GM21737 (cell line): Measurements from ENCODE around the gene NOP56.

Experiments
- ATAC-seq: cut with Tn5 transposase; IDR thresholded peaks from one replicate; pipeline ENCODE4 v1.9.1; 2021; ENCODE audit warnings: mild to moderate bottlenecking, moderate library complexity; ENCODE audit not compliant: unreplicated experiment

The NOP56 gene

DNA sequence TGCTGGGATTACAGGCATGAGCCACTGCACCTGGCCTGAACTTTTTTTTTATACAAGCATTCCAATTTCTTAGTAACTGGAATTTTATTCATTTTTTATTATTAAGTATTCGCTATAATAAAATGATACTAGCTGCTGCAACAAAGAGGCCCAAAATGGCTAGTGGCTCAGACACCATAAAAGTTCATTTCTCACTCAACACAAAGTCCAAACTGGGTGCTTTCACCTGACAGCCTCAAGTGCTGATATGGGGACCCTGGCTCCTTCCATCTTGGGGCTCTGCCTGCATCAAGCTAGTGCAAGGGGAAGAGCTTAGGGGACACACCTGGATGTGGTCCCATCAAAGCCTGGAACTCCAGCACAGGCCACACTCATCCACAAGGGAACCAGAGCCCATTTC lies 12.2 kb upstream of the NOP56 start:
- no peak for ATAC-seq

DNA sequence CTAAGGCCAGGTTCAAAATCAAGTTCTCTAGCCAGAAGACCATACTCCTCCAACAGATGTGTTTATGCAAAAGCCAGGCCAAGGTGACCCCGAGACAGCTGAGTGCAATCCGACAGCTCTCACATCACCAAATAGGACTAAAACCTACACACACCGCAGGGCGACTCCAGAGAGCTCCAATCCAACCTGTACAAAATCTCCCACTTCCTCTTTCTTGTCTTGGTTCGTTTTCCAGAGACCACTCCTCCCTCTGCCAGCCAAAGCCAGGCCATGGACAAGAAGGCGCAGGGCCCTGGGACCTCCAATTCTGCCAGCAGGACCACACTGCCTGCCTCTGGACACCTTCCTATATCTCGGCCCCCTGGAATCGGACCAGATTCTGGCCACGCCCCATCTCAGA lies 11.5 kb upstream of the NOP56 start:
- no peak for ATAC-seq

DNA sequence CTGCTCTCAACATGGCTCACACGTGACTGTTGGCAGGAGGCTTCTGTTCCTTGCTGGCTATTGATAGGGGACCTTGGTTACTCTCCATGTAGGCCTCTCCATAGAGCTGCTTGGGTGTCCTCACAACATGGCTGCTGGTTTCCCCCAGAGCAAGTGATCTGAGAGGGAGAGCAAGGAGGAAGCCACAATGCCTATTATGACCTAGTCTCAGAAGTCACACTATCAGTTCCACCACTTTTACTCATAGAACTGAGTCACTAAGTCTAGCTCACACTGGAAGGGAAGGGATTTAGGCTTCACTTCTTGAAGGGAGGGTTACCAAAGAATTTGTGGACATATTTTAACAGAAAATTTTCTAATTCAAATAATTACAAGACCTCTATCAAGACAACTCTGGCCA lies 8.7 kb upstream of the NOP56 start:
- no peak for ATAC-seq

DNA sequence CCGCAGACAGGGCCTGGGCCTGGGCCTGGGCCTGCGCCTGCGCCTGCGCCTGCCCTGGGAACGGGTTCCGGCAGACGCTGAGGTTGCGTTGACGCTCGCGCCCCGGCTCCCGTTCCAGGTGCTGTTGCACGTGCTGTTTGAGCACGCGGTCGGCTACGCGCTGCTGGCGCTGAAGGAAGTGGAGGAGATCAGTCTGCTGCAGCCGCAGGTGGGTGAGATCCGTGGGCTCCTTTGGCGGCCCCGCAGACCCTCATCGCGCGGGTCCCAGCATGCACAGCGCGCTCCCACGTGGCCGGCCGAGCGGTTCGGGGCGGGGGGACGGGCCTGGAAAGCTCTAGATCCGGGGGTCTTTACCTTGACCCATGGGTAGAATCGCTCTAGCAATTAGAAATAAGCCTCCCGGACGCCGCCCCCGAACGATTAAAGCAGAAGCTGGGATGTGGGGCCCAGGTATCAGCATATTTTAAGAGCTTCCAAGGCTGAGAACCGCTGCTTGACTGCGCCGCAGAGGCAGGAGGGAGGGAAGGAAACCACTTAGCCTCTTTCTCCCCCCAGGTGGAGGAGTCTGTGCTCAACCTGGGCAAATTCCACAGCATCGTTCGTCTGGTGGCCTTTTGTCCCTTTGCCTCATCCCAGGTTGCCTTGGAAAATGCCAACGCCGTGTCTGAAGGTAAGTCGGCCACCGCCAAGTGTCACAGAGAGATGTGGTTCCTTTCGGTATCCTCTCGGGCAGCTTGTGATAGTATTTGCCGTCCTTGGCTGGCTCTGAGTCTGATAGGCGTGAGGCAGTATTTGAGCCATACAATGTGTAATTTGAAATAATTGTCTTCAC lies 508 bp downstream of the NOP56 start:
- ATAC-seq: peak; percentile 20

DNA sequence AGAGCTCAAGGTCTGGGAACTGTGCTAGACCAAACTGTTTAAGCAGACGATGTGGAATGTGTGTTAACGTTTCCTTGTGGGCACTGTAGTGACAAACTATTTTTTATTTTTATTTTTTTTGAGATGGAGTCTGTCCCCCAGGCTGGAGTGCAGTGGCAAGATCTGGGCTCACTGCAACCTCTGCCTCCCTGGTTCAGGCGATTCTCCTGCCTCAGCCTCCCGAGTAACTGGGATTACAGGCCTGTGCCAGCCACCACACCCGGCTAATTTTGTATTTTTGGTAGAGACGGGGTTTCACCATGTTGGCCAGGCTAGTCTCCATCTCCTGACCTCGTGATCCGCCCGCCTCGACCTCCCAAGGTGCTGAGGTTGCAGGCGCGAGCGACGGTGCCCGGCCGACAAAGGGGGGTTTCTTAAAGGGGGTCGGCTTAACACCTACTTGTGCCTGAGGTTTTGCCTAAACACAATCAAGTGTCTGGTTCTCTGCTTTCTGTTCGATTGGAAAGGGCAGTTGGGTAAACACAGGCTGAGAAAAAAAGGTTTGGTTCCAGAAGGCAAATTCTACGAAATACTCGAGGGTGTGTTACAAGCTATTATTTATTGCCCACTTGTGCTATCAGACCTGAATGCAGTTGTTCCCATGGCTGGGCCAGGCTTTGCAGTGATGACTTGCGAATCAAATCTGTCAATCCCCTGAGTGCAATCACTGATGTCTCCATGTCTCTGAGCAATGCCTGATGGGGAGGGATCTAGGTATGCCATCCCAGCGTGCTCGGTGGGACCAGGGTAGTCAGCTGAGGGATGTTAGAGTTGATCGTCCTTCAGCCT lies 1.3 kb downstream of the NOP56 start:
- ATAC-seq: no peak

DNA sequence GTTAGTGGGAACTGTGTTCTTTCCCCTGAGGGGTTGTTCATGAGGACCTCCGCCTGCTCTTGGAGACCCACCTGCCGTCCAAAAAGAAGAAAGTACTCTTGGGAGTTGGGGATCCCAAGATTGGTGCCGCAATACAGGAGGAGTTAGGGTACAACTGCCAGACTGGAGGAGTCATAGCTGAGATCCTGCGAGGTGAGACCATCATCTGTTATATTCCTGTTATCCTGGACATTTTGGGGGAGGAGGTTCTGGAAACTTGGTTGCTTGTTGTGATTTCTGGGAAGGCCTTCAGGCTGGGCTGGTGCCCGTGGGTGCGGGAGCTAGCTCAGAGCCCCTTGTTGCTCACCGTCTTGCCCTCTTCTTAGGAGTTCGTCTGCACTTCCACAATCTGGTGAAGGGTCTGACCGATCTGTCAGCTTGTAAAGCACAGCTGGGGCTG lies 2.0 kb downstream of the NOP56 start:
- no peak for ATAC-seq

DNA sequence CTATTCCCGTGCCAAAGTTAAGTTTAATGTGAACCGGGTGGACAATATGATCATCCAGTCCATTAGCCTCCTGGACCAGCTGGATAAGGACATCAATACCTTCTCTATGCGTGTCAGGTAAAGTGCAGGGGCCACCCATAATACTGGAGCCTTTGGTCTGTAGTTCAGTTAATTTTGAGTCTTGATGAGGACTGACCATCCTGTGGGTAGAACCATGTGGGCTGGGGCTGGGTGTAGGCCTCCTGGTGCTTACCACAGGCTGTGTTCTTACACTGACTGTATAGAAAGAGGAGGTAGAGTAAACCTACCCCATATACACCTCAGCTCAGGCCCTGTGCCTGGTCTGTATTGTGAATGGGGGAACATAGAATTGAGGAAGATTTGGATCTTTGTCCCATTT lies 2.4 kb downstream of the NOP56 start:
- no peak for ATAC-seq

DNA sequence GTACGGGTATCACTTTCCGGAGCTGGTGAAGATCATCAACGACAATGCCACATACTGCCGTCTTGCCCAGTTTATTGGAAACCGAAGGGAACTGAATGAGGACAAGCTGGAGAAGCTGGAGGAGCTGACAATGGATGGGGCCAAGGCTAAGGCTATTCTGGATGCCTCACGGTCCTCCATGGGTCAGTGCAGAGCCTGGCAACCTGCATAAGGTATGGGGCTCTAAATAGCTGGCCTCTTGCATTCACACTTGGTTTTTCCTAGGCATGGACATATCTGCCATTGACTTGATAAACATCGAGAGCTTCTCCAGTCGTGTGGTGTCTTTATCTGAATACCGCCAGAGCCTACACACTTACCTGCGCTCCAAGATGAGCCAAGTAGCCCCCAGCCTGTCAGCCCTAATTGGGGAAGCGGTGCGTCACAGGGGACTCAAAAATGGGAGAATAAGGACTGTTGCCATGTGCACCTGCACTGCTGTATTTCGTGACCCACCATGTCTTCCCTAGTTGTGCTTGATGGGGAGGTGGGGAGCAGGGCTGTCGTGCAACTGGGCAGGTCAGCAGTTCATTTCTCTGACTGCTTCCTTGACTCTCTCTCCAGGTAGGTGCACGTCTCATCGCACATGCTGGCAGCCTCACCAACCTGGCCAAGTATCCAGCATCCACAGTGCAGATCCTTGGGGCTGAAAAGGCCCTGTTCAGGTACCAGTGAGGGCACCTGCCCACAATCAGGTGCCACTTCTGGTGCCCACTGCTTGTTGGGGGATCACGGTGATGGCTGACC lies 3.1 kb downstream of the NOP56 start:
- ATAC-seq: no peak

DNA sequence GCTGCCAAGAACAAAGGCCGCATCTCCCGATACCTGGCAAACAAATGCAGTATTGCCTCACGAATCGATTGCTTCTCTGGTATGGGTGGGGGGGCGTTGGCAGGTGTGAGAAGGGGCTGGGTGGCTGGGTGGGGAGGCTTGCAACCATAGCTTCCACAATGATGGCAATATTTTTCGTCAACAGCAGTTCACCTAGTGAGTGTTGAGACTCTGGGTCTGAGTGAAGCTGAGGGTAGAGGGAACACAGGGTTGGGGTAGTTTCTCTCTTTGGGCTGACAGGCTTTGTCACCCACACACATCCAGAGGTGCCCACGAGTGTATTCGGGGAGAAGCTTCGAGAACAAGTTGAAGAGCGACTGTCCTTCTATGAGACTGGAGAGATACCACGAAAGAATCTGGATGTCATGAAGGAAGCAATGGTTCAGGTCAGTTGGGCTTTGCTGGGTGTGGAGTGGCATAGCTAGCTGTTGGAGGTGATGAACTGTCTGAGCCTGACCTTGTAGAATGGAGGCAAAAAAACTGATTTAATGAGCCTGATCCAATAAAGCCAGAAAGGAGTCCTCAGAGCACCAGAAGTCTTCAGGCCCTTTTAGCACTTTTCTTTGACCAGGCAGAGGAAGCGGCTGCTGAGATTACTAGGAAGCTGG lies 4.2 kb downstream of the NOP56 start:
- no peak for ATAC-seq

DNA sequence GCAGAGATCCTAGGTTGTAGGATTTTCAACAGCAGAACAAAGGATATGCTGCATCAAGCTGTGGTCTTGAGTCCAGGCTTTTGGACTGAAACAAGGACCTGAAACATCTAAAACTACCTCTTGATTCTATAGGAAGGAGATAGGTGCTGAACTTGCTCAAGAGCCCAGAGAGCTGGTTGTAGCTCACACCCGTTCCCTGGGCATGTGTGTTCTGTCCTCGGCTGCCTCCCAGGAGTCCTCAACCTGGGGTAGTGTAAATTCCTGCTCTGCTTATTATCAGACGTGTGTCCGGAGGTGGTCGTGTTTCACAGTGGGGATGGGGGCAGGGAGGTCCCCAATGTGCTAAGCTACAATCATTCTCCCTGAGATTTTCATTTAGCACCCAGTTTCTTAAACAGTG lies 4.8 kb downstream of the NOP56 start:
- no peak for ATAC-seq

DNA sequence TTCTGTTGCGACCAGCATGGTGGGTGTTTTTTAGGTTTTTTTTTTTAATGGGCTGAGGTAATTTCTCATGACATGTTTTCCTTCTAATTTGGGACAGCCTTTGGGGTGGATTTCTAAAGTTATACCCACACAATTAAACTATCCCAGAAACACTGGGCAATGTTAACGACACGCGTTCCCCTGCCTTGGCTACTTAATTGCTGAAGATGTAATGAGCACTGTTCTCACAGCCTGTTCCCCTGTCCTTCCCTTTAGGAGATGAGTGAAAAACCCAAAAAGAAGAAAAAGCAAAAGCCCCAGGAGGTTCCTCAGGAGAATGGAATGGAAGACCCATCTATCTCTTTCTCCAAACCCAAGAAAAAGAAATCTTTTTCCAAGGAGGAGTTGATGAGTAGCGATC lies 5.2 kb downstream of the NOP56 start:
- no peak for ATAC-seq

DNA sequence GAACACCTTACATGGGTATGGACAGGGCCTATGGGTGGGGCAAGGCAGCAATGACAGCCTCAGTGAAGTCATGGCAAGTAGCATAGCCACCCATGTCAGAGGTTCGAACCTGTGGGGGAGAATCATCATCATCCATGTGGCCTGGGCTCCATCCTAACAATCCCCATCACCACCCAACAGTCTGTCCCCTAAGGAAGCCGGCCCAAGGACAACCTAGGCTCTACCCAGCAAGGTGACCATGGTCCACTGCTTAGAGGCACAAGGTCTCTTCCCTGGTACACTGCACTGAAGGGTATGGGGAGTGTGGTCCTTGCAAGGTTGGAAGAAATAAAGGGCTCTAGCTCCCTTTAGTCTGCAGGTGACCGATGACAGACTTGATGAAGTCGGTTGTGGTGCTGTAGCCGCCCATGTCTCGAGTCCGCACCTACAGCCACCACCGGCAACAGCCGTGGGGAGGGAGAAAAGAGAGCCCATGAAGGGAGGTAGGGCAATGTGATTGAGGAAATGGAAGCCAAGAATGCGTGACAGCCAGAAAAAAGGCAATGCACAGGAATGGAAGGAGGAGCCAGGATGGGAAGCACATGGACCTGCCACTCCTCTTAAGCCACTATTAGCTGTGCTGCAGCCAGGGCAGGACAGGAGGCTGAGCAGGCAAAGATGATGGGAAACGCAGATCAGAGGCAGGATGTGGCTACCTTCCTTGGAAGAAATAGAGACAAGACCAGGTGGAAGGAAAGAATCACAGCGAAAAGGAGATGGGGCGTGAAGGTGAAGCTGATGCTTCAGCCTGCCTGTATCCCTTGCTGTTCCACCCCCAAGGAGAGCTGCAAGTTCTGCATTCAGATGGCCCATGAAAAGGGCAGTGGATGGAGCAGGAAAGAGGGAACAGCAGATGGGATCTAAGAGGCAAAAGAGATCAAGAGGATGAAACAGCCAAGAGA lies 6.3 kb downstream of the NOP56 start:
- no peak for ATAC-seq

DNA sequence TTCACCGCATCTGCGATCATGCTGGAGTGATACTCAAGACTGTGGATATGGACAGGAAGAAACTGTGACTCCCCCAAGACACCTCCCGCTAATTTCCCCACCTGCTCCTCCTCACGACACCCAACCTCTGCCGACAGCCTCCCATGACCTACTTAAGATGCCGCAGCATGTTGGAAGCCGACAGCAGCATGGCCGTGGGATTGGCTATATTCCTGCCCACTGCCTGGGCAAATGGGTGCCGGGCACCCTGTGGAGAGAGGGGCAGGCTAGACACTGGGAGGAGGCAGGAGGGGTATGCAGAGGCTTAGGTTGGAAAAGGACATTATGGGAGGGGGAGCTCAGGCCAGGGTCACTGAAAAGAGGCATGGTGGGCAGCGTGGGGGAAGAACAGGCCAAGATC lies 7.1 kb downstream of the NOP56 start:
- ATAC-seq: no peak

DNA sequence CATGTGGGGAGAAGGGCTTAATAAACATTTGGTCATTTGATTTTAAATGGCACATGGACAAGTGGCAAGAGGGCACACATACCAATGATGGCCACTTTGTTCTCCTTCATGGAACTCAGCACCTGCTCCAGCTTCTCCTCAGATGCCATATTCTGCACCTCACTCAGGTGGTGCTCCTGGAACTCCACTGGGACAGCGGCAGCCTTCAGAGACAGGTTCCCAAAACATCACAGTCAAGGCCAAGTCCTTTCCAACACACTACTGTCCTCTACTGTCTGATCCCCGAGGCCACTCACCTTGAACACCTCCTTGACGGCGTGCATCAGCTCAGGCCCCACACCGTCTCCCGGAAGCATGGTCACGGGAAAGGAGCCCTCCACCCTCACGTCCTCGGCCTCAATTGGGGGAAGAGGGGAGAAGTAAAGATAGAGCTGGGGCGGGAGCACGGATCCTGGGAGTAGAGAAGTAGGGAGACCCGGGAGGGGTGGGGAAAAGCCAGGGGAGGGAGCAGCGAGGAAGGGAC lies 11.0 kb downstream of the NOP56 start:
- ATAC-seq: no peak

DNA sequence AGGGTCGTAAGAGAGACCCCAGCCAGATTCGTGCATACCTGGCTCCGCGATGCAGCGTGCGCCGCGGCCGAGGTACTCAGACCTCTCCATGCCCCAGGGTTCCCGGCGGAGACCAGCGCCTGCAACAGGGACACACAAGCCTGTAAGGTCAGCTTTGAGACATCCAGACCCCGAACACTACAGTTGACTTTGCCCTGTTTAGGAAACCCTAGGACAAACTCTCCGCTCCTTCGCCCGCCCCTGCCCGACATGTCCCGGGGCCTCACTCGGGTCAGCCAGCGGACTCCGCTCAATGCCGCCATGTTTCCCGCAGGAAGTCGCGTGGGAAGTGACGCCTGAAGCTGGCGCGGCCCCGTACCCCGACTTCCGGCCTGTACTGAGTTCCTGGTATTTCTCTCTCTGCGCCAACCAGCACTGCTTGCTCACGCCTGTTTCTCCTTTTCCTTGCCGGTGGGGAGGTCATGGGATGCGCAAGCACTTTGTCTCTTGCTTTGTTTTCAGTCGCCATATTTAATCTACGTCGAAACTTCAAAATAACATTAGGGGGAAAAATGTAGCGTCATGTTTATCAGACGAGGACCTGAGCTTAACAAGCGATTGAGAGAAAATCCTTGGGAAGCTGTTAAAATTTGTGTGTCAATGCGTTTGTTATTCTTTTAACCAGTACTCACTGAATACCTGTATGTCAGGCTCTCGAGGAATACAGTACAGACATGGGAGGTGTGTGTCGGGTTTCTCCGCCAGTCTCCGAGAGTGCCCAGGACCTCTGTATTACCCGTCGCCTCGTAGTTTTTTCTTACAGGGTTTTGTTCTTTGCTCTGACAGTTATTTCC lies 11.7 kb downstream of the NOP56 start, which contains the start of gene IDH3B:
Gene IDH3B, minus strand, starts transcription at position 330 of the 833 bp plus-strand sequence. Its CDS starts 28 bp downstream, at position 302.
- peak; percentile 87 for ATAC-seq

DNA sequence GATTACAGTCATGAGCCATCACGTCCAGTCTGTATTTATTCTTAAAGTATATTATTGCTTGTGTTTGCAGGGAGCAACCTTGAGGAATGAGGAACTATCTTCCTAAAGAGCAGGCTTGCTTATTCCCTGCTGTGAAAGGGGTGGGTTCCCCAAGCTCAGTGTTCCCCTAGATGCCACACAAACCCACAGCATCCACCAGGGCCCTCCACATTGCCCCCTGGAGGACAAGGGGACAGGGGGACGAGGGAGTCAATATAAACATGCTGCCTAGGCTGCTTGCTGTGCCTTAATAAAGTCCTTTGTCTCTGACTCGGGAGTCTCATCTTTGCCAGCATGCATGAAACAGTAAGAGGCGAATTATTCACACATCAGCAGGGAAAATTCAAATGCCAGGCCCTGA lies 19.5 kb downstream of the NOP56 start:
- ATAC-seq: no peak

DNA sequence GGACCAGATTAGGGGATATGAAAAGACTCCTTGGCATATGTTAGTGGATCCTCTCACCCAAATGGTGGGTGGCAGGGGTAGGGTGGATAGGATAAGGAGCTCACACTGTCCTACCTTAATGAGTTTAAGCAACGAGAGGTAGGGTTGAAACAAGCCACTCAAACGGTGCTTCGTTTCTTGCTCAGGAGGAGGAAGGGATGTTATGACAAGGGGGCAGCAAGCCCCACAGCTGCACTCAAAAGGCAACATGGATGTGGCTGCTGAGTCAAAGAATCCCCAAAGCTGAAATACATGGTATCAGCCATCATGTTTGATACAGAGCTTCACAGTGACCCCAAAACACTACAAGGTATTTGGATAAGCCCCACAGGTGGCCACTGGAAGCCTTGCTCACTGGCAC lies 20.0 kb downstream of the NOP56 start:
- no peak for ATAC-seq

DNA sequence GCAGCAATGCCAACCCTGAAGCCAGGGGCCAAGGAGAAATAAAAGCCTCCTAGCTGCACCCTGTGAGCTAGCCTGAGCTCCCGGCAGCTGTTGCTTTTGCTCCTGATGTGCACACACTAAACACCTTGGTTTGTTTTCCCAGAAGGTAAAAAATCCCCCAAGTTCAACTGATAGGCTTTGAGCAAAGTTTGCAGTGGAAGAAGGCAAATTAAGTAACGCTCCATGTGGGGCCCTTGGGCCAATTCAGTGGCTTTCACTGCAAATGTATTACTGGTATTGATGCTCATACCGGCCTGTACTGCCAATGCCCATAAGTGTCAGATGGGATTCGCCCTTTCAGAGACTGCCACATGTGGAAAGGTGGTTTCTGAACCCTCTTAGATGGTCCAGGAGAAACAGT lies 21.0 kb downstream of the NOP56 start:
- ATAC-seq: no peak

DNA sequence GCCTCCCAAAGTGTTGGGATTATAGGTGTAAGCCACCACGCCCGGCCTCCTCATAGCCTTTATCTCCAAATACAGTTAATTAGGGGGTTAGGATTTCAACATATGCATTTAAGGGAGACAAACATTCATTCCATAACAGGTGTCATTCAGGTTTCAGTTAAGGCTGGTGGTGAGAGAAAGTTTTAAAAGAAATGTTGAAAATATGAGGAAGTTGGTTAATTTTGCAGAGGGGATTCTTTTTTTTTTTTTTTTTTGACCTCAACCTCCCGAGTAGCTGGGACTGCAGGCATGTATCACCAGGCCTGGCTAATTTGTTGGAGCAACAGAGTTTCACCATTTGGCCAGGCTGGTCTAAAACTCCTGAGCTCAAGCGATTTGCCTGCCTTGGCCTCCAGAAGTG lies 27.6 kb downstream of the NOP56 start:
- ATAC-seq: no peak
